Stimulated activated memory B cell treated with anti-CD40 and anti-IgM and Interleukin-4, amounts not matched to agents 10 μg/mL and 1 μg/mL and 100 μg/mL, for 72 hours (primary cell): ENCODE data around the gene FAM107A.

ENCODE experiments used
- ATAC-seq: fragments of 150-1000 bp; cut with Tn5 transposase; 2 replicates; pipeline ENCODE4 v1.10.0; 2021
- H3K27ac Mint-ChIP-seq: one replicate; pipeline ENCODE4 v1.8.0; 2022; ENCODE audit warnings: mild to moderate bottlenecking, mixed read lengths
- H3K27me3 Mint-ChIP-seq: one replicate; pipeline ENCODE4 v1.8.0; 2022; ENCODE audit warnings: mixed read lengths
- H3K36me3 Mint-ChIP-seq: one replicate; pipeline ENCODE4 v1.8.0; 2022; ENCODE audit warnings: mixed read lengths
- H3K4me1 Mint-ChIP-seq: one replicate; pipeline ENCODE4 v1.8.0; 2022; ENCODE audit warnings: mixed read lengths
- H3K4me3 Mint-ChIP-seq: one replicate; pipeline ENCODE4 v1.8.0; 2022; ENCODE audit warnings: mild to moderate bottlenecking, moderate library complexity, mixed read lengths
- H3K9me3 Mint-ChIP-seq: one replicate; pipeline ENCODE4 v1.8.0; 2022; ENCODE audit warnings: mixed read lengths

FAM107A gene, protein sequence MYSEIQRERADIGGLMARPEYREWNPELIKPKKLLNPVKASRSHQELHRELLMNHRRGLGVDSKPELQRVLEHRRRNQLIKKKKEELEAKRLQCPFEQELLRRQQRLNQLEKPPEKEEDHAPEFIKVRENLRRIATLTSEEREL

DNA sequence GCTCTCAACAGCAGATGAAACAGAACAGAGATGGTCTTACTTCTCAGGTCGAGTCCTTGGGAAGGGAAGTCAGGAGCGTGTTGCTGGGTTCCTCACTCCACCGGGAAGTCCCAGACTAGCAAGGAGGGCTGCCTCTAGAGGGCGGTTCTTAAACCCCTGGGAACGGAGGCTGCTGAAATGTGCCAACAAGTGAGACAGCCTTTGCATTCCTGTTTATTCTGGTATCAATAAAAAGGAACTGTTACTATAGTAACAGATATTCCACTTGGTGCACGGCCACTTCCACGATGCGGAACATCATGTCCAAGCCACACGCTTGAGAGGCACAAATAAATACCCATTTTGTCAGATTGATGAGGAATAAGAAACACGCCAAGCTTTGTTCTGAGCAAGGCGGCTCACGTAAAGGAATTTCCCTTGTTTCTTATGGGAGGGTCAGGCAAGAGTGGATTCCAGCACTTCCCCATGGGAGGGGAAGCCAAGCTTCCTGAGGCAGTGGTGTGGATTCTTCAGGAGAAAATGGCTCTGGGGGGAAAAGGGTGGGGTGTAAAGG is at the start of gene FAM107A:
FAM107A (minus strand) TSS at position 123 of the 553 bp plus-strand sequence. CDS start 7,531 bp downstream, outside the sequence.
- H3K27me3 Mint-ChIP-seq, result peaks cover 22% of the 10 kb centered on the region
- H3K4me1 Mint-ChIP-seq, result peaks cover 6% of the 10 kb centered on the region
- no peaks in the 10 kb centered on the region for H3K9me3 Mint-ChIP-seq
- H3K27ac Mint-ChIP-seq, result no peak within 1 kb of the TSS
- no peaks in the 10 kb centered on the region for H3K36me3 Mint-ChIP-seq
- no peak for ATAC-seq
- H3K4me3 Mint-ChIP-seq, result no peak within 1 kb of the TSS

DNA sequence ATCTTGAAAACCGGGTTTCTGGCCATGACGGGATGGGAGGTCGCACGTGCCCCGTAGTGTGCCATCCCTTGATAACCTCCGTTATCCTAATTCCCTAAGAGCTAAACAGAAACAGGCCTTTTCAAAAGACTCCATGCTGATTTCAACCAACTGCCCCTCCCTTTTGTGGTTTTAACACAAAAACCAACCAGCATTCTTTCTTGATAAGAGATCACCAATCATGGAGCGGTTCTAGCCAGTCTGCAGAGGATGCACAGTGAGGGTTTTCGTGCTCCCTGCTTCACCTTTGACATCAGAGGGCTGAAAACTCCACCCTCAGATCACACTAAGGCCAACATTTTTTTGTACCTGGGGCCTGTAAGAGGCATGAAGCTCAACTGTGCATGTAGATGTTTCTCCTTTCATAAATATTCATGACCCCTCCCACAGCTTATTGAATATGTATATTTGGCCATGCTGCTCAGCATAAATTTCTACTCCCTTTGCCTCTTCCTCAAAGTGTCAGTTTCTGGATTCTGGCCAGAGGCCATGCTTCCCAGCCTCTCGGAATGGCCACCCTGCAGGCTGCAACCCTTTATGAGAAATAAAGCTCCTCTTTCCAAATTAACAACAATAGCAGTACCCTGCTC is 48.1 kb upstream of the FAM107A start:
- Mint-ChIP-seq H3K27me3 (peaks cover 9% of the 10 kb centered on the region), H3K36me3 (no peaks in the 10 kb centered on the region), H3K4me3 (no peak overlapping the region), H3K4me1 (peaks cover 2% of the 10 kb centered on the region), H3K27ac (no peak overlapping the region), H3K9me3 (no peaks in the 10 kb centered on the region)
- no peak for ATAC-seq

DNA sequence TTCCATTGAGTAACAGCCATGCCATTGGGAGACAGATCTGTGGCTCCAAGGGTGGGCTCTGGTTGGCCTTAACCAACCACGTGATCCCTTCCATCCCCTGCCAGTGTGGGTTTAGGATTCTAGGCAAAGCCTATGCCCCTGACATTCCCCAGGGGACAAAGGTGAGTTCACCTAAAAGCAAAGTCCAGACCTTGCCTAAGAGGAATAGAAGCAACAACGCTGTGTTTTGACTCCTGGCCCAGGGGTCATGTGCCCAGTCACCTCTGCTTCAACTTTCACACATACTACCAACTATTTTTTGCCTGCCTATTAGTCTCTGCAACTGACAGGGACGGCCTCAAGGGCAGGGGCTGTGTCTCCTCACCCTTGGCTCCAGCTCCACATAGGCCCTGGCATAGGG is 47.4 kb upstream of the FAM107A start:
- H3K4me3 Mint-ChIP-seq, result no peak overlapping the region
- ATAC-seq, result no peak
- no peak overlapping the region for H3K27ac Mint-ChIP-seq
- no peaks in the 10 kb centered on the region for H3K4me1 Mint-ChIP-seq
- no peaks in the 10 kb centered on the region for H3K9me3 Mint-ChIP-seq
- H3K36me3 Mint-ChIP-seq, result no peaks in the 10 kb centered on the region
- peaks cover 9% of the 10 kb centered on the region for H3K27me3 Mint-ChIP-seq

DNA sequence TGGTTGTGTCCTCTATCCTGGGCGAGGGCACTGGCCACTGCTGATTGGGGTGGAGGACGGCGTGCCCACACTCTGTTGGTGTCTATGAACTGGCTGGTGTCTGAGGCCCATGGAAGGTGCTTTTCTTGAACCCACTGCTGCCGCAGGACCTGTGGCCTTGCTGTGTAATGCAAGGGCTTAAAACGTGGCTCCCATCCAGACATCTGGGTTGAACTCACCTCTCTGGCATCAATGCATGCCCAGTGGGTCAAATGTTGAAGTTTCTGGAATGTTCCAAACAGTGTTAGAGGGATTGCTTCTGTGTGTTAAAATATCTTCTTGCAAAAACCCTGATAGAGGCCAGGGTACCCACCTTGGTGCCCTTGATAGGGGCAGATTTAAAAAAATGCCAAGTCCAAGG is 46.8 kb upstream of the FAM107A start:
- H3K4me1 Mint-ChIP-seq, result no peaks in the 10 kb centered on the region
- no peak overlapping the region for H3K4me3 Mint-ChIP-seq
- no peaks in the 10 kb centered on the region for H3K36me3 Mint-ChIP-seq
- ATAC-seq, result no peak
- no peaks in the 10 kb centered on the region for H3K9me3 Mint-ChIP-seq
- H3K27ac Mint-ChIP-seq, result no peak overlapping the region
- peaks cover 9% of the 10 kb centered on the region for H3K27me3 Mint-ChIP-seq

DNA sequence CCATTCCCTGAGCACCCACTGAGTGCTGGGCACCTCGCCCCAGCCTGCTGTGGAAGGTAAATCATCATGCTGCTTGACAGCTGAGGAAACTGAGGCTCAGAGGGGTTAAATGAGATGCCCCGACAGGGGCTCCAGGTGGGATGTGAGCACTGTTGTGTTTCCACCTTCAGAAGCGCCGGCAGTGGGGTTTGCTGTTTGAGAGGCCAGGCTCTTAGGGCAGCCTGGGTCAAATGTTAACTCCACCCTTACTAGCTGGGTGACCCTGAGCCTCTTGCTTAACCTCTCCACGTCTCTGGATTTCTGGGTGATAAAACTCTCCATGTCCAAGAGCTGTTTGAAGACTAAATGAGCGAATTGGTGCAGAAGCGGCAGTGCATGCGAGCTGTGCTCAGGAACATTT is 46.3 kb upstream of the FAM107A start:
- H3K9me3 Mint-ChIP-seq, result no peaks in the 10 kb centered on the region
- no peaks in the 10 kb centered on the region for H3K36me3 Mint-ChIP-seq
- no peak overlapping the region for H3K27ac Mint-ChIP-seq
- no peaks in the 10 kb centered on the region for H3K4me1 Mint-ChIP-seq
- H3K4me3 Mint-ChIP-seq, result no peak overlapping the region
- no peak for ATAC-seq
- H3K27me3 Mint-ChIP-seq, result peaks cover 9% of the 10 kb centered on the region

DNA sequence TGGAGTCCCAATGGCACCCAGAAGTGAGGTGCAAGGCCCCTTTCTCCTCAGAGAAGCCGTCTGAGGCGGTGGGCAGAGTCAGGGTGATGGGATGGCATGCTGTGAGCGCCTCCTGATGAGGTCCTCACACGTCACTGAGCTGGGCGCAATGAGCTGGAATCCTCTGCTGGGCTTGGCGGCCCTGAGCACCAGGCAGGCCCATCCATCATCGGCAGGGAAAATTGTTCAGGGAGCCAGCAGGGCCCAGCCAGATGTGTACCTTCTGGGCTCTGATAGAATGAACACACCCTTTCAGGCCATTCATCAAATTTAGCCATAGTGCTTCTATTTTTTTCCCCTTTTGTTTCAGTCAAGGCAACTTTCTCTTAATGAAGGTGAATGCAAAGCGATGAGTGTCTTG is 45.7 kb upstream of the FAM107A start:
- no peaks in the 10 kb centered on the region for H3K36me3 Mint-ChIP-seq
- no peak for ATAC-seq
- H3K27ac Mint-ChIP-seq, result no peak overlapping the region
- H3K9me3 Mint-ChIP-seq, result no peaks in the 10 kb centered on the region
- H3K4me1 Mint-ChIP-seq, result no peaks in the 10 kb centered on the region
- peaks cover 9% of the 10 kb centered on the region for H3K27me3 Mint-ChIP-seq
- no peak overlapping the region for H3K4me3 Mint-ChIP-seq

DNA sequence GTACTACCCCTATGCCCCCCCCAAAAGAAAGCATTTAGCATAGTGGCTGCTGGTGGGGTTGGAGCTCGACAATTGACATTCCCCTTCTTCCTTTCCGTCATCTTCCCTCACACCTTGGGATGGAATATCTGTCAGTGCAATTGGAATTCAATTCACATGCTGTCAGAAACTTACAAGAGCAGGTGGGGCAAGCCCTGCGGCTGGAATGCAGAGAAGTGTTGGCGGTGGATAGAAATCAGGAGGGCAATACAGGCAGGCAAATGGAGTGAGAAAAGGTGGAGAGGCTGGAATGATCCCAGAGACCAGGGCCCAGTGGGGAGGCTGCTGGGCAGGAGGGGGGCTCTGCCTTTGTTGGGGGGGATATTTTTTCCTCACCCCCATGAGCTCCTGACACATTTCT is 45.2 kb upstream of the FAM107A start:
- no peaks in the 10 kb centered on the region for H3K9me3 Mint-ChIP-seq
- no peak overlapping the region for H3K4me3 Mint-ChIP-seq
- no peak for ATAC-seq
- H3K36me3 Mint-ChIP-seq, result no peaks in the 10 kb centered on the region
- H3K27me3 Mint-ChIP-seq, result peaks cover 9% of the 10 kb centered on the region
- no peak overlapping the region for H3K27ac Mint-ChIP-seq
- H3K4me1 Mint-ChIP-seq, result no peaks in the 10 kb centered on the region

DNA sequence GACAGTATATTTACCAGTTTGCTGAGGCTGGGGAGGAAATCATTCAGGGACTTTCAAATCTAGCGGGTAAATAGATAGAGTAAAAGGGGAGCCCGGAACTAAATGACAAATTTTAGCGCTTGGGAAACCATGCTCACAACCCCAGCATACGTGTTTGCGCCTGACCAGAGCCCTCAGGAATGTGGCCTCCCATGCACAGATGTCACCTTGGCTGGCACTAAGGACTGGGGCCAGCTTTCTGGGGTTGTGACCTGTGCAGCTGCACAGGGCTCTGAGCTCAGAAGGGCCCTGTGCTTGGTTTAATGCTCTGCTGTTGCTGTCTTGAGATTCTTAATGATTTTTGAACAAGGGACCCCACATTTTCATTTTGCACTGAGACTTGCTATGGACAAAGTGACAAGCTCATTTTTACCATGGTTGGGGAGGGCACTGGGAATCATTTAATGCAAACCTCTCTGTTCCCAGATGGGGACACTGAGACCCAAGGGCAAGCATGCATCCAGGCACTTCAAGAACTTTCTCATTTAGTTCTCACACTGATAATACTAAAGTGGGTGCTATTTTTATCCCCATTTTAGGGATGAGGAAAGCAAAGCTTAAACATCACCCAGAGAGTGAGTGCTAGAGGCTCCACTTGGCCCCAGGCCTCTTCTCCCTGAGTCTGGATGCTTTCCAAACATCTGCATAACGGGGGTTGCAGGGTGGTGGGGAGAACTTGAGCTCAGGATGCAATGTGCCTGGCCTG is 44.1 kb upstream of the FAM107A start:
- Mint-ChIP-seq H3K36me3 (no peaks in the 10 kb centered on the region), H3K9me3 (no peaks in the 10 kb centered on the region), H3K27me3 (peaks cover 9% of the 10 kb centered on the region), H3K4me3 (no peak overlapping the region), H3K4me1 (no peaks in the 10 kb centered on the region), H3K27ac (no peak overlapping the region)
- ATAC-seq, result no peak

DNA sequence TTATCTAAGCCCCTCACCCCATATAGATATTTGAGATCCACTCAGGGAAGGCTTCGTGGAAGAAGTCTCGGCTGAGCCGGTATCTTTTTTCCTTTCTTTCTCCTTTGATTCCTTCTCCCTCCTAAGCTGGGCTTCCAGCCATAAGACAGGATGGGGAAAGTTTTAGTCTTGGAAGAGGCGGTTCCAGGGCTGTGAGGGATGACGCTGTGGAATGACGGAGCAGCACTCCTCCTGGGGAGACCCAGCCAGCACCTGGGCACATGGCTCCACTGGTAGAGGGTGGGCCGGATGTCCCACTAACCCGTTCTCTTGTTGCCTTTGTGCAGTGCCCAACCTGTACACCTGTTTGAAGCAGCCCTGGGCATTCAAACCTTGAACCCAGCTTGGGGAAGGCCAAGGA is 43.2 kb upstream of the FAM107A start:
- Mint-ChIP-seq H3K9me3 (no peaks in the 10 kb centered on the region), H3K36me3 (no peaks in the 10 kb centered on the region), H3K4me3 (no peak overlapping the region), H3K27me3 (peaks cover 9% of the 10 kb centered on the region), H3K4me1 (no peaks in the 10 kb centered on the region), H3K27ac (no peak overlapping the region)
- no peak for ATAC-seq

DNA sequence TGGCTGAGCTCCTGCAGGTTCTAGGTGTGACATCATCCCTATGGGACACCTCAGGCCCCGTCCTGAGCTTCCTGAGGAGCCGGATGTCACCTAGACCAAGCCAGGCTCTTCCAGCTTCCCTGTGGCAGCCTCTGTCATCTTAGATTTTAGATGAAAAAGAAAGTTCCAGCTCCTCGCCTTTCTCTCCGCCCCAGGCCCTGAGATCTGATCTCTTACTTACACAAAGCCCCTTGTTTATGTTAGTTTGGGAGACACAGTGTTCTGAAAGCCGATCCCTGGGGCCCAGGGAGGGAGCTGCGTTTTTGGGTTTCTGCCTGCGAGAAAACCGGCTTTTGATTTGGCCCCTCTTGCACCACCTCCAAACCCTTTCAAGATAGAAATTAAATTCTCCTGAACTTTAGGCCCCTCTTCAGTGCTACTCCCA is 40.2 kb upstream of the FAM107A start:
- no peak for ATAC-seq
- no peaks in the 10 kb centered on the region for H3K36me3 Mint-ChIP-seq

DNA sequence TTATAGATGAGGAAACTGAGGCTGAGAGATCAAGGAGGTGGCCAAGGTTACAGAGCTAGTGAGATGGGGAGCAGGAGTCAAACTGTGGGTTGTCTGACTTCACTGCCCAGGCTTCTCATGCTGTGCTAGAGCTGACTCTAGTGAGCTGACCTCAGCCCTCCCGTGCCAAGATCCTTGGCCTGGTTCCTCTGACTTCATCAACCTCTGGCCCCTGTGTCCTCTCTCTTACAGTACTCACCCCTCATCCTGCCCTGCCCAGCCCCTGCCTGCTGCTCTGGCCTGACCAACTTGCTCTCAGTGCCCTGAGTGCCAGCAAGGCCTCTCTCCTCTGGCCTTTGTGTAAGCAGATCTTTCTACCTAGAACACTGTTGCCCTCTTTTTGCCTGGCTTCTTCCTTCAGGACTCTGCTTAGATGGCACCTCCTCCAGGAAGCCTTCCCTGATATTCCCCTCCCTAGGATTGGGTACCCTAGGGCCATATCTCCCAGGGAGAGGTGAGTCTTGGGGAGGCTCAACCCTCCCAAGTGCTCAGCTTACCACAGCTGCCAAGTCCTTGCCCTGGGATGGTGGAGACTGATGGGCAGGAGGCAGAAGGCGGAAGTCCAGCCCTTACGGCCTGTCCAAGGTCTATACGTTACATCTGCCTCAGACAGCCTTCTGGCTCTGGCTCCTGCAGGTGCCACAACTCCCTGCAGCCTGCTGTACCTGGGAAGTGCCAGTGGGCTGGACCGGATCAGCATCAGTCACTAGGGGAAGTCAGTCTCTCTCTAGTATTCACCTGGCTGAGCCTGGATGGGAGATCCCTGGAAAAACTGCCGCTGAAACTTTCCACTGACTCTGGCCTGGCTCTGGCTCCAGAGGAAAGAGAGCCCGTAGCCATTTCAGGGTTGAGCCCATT is 36.3 kb upstream of the FAM107A start:
- Mint-ChIP-seq H3K9me3 (no peaks in the 10 kb centered on the region), H3K4me1 (no peaks in the 10 kb centered on the region), H3K4me3 (no peak overlapping the region), H3K27ac (no peak overlapping the region), H3K27me3 (peaks cover 26% of the 10 kb centered on the region), H3K36me3 (no peaks in the 10 kb centered on the region)
- ATAC-seq, result peak; percentile 22

More for the DNA sequence above, 40.2 kb upstream of the FAM107A start:
- Mint-ChIP-seq H3K9me3 (no peaks in the 10 kb centered on the region), H3K4me3 (no peak overlapping the region), H3K4me1 (no peaks in the 10 kb centered on the region), H3K27ac (no peak overlapping the region), H3K27me3 (peaks cover 4% of the 10 kb centered on the region)

DNA sequence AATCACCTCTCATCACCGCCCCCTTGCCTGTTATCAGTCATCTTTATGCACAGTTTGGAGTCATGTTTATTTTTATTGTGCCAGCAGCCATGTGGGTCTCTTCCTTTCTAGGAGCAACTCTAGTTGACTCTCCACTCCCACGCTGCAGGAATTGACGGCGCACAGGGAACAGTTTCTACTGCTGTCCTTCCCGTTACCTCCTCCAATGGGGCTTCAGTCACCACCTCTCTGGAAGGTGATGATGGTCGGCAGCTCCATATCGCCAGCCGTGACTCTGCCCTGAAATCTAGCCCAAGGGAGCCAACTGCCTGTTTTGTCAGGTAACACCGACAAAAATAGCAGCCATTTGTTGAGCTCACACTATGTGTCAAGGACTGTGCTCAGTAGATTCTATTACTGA is 35.6 kb upstream of the FAM107A start:
- no peak for ATAC-seq
- Mint-ChIP-seq H3K36me3 (no peaks in the 10 kb centered on the region), H3K4me3 (no peak overlapping the region), H3K27me3 (peaks cover 33% of the 10 kb centered on the region), H3K27ac (no peak overlapping the region), H3K4me1 (no peaks in the 10 kb centered on the region), H3K9me3 (no peaks in the 10 kb centered on the region)

DNA sequence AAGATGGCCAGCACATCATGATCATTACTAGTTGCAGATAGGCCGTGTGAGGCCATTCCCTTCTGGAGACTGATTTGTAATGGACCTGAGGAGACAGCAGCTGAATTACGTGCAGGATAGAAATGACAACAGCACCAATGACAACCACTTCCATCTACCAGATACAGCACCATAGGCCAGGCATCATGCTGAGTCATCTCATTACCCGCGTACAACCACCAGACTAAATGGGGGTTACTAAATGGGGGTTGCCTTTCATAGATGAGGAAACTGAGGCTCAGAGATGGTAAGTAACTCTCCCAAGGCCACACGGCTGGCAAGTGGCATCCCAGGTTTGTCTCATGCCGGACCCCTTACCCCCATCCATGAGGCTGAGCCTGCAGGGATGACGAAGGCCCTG is 32.8 kb upstream of the FAM107A start:
- H3K4me1 Mint-ChIP-seq, result no peaks in the 10 kb centered on the region

DNA sequence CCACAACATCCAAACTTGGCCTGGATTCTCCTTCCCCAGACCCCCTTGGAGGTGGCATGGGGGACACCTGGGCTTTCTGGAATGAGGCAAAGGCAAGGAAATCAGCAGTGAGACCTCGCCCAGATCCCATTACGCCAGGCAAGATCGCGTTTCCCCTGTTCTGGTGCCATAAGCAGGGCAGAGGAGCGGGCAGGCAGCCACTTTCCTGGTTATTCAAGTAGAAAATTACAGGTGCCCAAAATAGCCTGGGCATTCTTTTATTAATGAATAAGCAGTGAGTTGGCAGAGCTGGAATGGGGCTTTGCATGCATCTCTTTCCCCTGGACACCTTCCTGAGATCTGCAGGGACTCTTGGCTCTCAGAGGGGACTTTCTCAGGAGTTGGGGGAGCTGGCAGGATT is 31.5 kb upstream of the FAM107A start:
- no peak overlapping the region for H3K4me3 Mint-ChIP-seq
- no peaks in the 10 kb centered on the region for H3K36me3 Mint-ChIP-seq
- peaks cover 3% of the 10 kb centered on the region for H3K9me3 Mint-ChIP-seq
- no peak overlapping the region for H3K27ac Mint-ChIP-seq
- no peaks in the 10 kb centered on the region for H3K4me1 Mint-ChIP-seq
- H3K27me3 Mint-ChIP-seq, result peaks cover 58% of the 10 kb centered on the region
- ATAC-seq, result no peak

More for the DNA sequence above, 32.8 kb upstream of the FAM107A start:
- Mint-ChIP-seq H3K4me3 (no peak overlapping the region), H3K27me3 (peaks cover 47% of the 10 kb centered on the region), H3K36me3 (no peaks in the 10 kb centered on the region), H3K9me3 (no peaks in the 10 kb centered on the region), H3K27ac (no peak overlapping the region)
- ATAC-seq, result peak; percentile 49

DNA sequence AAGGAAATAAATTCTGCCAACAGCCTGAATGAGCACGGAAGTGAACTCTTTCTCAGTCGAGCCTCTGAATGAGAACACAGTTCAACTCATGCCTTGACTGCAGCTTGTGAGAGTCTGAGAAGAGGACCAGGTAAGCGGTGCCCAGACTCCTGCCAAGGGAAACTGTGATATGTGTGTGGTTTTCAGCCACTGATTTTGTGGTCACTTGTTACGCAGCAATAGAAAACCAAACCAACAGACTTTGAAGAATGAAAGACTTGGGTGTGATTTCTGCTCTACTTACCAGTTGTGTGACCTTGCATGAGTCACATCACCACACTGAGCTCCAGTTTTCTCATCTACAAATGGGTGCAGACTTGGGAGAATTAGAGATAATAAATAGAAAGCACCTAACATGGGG is 30.6 kb upstream of the FAM107A start:
- Mint-ChIP-seq H3K36me3 (no peaks in the 10 kb centered on the region), H3K4me1 (no peaks in the 10 kb centered on the region), H3K9me3 (peaks cover 3% of the 10 kb centered on the region), H3K4me3 (no peak overlapping the region), H3K27ac (no peak overlapping the region), H3K27me3 (peaks cover 66% of the 10 kb centered on the region)
- ATAC-seq, result no peak
